Activated CD8-positive, alpha-beta memory T cell treated with anti-CD3 and anti-CD28 coated beads for 36 hours (primary cell): ENCODE data around the gene IGF2BP1. TPM values are rescaled to one million over a fixed set of nuclear protein-coding genes. Genes with fewer than 3 reads are reported as not detected.
"Not testable (repeated sequence)": the region's sequence is repeated elsewhere in the genome, so short reads cannot be mapped to it uniquely, and the experiment has no call there.

Experiments
- CTCF ChIA-PET: fragments of 350-600 bp; sonication (Branson Sonifier 250); formaldehyde crosslinking; loops from one replicate; lab custom pipeline; 2021; ENCODE audit warnings: antibody characterized with exemption; lab: Charles Lee
- POLR2A ChIA-PET: fragments of 350-600 bp; sonication (Branson Sonifier 250); formaldehyde crosslinking; loops from one replicate; lab custom pipeline; 2021; ENCODE audit warnings: antibody characterized with exemption; lab: Charles Lee
- total RNA-seq, 2 experiments: library from RNA; stranded (reverse); gene quantifications; one replicate each; pipeline ENCODE4 v1.2.3, GENCODE V29; 2021

Gene IGF2BP1
- total RNA-seq, 2 experiments from 2014 or later: 0.40 to 0.59 TPM

DNA sequence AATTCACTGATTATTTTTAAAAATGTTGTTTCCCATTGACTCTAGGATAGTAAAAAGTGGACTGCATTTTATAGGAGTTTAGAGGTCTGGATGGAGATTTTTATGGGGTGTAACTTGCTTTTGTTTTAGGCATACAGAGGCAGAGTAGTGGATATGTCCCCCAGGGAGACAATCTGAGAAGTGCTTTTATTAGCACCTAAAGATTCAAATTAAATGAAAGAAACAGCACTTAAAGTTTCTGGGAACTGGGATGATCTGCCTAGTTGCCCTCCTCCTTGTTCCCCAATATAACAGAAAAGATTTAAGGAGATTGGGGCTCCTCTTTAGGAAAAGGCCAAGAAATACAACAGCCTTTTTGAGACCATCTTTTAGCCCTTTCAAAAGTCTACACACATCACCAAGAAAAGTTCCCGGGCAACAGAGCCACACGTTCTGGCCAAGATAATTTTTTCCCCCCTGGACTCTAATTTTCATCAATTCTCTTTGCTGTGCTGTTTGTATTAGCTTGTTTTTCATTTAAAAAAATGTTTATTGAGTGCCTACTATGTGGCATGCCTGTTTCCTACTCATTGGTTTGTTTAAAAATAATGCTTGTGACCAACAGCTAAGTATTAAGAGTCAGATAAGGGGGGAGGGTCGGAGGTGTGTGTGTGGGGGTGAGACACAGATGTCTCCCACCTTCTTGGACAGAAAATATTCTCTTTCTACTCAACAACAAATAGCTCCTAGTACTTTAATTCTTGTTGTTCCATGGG, 2.5 kb upstream of the IGF2BP1 start:
- CTCF ChIA-PET: interaction anchor here (0.6 kb wide), 1 partner anchor 29 kb away, joined by 3 read pairs; no protein-coding TSS in a partner anchor
- POLR2A ChIA-PET: no interaction called here

DNA sequence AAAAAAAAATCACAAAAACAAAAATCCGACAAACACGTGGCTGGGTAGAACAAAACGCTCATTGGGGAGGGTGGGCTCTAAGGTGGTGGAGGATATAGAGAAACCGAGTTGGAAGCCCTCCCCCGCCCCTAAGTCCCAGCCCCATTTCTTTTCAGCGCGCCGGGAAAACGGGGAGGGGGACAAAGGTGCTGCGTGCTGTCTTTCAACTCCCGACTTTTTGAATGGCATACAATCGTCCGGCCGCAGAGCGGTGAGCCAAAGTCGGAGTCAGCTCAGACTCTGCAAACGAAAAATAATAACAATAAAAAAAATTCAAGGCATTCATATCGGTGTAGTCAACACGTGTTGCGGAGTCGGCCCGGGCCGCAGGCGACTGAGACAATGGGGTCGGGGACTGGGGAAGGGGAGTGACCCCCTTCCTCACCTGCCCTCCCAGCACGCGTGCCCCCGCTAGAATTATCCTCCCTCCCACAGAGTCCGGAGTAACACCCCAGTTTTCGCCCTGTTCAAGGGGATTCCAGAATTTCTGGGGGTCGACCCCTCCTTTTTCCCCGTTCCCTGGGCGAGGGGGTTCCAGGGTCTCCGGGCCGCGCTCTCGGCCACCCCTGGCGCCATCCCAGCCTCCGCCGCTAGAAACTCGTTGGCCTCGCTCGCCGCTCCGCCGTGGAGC, 1.7 kb upstream of the IGF2BP1 start:
- ChIA-PET POLR2A (no interaction called here), CTCF (interaction anchor here (0.6 kb wide), 1 partner anchor 30 kb away, joined by 3 read pairs; no protein-coding TSS in a partner anchor)

DNA sequence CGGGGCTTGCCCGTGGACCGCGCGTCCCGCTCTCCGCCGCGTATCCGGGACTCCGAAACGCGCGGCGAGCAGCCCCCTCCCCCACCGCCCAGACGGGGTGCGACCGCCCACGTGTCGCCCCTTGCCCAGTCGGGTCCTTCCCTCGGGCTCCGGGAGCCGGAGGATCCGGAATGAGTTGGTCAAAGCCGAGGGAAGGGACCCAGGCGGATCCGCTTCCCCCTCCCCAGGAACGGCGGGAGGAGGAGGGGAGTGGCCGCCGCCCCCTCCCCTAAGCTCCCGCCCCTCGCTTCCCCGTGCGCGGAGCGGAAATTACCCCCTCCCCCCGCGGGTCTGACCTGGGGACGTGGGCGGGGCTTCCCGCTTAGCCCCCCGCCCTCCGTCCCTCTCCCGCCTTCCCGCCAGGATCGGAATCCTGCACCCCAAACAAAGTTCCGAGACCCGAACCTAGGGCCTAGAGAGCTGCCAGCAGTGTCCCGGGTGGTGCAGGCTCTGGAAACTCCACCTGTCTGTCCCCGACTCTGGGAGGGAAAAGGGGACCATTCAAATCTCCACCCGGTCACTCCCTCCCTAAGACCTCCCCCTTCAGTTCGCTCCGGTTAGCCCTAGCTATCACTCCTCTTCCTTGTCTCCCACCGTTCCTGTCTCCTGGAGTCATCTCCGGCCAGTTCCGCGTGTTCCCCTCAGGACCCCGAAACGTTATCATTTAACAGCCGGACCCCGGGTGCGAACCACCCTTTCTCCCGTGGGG, 1.0 kb upstream of the IGF2BP1 start:
- CTCF ChIA-PET: no interaction called here

DNA sequence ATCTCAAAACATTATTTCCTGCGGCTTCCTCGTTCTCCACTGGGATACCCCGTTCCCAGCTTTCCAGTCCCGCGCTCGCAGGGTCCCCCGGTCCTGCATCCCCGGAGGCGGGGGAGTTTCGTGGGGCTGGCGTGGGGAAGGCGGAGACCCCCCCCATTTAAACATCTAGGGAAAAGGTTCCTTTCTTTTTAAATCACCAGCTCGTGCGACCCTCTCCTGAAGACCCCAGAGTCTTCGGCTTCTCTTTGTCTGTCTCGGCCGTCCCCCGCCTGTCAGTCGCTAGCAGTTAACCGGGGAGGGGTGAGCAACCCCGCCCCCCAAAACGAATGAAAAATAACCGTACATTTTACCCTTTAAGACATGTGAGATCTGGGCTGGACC, 473 bp upstream of the IGF2BP1 start:
- CTCF ChIA-PET: no interaction called here

More for the DNA sequence above, 1.0 kb upstream of the IGF2BP1 start:
- POLR2A ChIA-PET: no interaction called here

DNA sequence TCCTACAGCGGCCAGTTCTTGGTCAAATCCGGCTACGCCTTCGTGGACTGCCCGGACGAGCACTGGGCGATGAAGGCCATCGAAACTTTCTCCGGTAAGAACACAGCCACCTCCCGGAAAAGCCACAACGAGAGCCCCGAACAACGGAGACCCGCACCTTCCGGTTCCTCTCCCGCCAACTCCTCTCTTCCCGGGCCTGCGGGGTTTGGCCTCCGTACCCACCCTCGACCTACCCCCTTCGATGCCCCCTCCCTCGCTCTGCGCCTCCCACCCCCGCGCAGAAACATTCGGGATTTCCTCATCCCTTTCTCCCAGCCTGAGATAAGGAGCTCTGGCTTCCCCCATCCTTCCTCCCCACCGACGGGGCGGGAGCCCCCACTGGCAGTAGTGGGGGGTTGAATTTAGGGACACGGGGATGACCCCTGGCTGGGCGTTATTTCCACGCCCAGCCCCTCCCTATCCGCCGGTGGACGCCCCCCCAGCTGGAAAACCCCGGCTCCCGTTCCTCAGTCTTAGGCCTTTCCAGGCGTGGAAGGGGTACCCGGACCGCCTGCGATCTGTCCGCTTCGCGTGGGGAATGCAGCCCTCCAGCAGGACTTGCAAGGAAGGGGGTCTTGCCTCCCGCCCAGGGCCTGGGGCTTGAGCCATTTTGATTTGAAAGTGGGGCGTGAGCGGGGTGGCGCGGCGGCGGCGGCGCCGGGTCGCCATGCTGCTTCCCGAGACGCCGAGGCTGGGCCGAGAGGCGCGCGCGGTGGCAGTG, 822 bp downstream of the IGF2BP1 start:
- ChIA-PET CTCF (no interaction called here), POLR2A (interaction anchor here (0.7 kb wide), 1 partner anchor 76 kb away, joined by 5 read pairs; no protein-coding TSS in a partner anchor)

More for the DNA sequence above, 473 bp upstream of the IGF2BP1 start:
- POLR2A ChIA-PET: no interaction called here

DNA sequence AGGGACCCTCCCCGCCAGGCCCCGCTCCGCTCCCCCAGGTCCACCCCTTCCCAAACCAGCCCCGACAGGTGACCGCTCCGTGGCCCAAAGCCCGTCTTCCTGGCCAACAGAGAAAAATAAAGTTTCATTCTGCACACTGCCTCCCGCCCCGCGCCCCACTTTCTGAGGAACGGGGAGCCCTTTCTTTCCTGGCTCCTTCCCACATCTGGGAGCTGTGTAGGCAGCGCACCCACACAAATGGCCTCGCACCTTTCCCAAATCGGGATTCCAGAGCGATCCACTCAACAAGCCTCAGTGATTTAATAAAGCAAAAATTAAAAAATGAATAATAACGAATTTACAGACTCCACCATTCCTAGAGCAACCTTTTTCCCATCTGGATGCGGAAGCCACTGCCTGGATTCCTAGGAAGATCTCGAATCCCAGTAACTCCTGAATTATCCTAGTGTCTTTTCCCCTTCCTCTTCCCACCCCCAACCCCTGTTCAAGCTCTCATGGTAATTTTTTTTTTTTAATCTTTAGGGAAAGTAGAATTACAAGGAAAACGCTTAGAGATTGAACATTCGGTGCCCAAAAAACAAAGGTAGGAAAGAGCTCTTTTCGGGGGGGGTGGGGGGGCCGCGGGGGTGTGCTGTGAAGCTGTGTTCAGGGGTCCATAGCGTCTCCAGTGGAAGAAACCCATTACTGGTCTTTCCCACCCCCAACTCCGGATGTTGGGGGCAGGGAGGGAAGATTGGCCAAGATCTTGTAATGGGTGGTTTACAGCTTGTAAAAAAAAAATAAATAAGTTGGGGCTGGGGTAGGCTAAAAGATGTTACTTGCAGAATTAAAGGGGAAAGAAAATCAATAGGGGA, 1.6 kb downstream of the IGF2BP1 start:
- POLR2A ChIA-PET: interaction anchor here (0.7 kb wide), 1 partner anchor 1064 kb away, joined by 5 read pairs; no protein-coding TSS in a partner anchor
- CTCF ChIA-PET: no interaction called here

DNA sequence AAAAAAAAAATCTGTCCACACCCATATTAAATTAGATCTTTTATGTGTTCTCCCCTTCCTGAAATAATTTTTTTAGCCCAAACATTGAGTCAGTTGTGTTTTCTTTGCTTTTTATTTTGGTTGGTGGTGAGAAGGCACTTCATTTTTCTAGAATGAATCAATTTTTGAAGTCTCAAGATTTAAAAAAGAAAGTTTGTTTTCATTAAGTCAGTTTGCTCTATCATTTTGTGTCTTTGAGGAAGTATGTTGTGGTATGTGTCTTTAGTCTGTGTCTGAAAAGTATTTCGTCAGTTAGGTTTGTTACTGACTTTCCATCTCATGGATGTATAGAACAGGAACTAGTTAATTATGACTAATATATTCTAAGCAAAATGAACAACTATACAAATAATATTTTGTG, 3.8 kb downstream of the IGF2BP1 start:
- ChIA-PET POLR2A (no interaction called here), CTCF (no interaction called here)

DNA sequence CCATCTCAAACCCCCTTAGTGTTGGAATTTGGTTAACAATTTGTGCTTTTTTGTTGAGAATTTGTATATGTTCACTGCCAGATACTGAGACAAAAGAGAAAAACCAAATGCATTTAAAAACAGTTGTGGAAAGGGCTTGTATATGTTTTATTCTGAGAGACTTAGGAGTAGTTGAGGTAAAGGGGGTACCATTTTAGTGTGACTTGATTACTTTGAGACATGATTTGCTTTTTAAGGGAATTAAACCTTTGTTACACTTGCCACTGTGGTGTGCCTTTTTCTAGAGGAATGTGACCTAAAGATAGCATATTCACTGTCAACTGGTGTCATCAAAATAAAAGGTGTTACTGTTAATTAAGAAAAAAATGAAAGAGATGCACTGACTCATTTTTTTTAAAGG, 4.5 kb downstream of the IGF2BP1 start:
- ChIA-PET POLR2A (no interaction called here), CTCF (no interaction called here)

DNA sequence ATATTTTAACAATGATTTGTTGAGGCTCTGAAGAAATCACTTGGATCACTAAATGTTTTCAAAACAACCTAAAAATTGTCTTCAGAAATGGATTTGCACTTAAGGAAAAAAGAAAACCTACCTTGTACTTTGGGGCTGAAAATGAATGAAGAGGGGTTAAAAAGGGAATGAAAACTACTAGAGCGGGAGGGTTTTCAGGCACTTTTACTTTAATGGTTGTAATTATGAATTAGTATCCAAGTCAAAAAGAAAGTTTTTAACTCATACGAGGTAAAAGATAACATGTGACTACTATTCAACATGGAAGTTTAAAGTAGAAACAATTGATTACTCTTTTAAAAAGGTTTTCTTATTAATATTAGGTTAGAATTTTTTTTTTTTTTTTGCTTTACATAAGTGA, 5.1 kb downstream of the IGF2BP1 start:
- POLR2A ChIA-PET: no interaction called here
- CTCF ChIA-PET: no interaction called here

DNA sequence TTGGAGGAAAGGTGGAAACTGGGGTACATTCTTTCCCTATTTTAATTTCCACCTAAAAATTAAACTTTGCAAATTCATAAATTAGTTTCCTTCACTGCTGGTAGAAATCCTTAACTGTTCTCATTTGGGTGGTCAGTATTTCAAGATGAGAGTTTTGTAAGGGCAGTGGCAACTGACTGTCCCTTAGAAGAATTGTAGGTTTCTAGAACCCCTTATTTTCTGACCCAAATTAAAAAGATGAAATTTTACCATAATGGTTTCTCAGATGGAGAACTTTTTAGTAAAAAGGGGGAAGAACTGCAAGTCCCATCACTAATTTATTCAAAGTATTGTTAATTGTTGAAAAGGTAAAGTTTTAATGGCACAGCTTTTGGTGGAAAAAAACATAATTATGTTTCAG, 5.6 kb downstream of the IGF2BP1 start:
- ChIA-PET CTCF (no interaction called here), POLR2A (no interaction called here)

DNA sequence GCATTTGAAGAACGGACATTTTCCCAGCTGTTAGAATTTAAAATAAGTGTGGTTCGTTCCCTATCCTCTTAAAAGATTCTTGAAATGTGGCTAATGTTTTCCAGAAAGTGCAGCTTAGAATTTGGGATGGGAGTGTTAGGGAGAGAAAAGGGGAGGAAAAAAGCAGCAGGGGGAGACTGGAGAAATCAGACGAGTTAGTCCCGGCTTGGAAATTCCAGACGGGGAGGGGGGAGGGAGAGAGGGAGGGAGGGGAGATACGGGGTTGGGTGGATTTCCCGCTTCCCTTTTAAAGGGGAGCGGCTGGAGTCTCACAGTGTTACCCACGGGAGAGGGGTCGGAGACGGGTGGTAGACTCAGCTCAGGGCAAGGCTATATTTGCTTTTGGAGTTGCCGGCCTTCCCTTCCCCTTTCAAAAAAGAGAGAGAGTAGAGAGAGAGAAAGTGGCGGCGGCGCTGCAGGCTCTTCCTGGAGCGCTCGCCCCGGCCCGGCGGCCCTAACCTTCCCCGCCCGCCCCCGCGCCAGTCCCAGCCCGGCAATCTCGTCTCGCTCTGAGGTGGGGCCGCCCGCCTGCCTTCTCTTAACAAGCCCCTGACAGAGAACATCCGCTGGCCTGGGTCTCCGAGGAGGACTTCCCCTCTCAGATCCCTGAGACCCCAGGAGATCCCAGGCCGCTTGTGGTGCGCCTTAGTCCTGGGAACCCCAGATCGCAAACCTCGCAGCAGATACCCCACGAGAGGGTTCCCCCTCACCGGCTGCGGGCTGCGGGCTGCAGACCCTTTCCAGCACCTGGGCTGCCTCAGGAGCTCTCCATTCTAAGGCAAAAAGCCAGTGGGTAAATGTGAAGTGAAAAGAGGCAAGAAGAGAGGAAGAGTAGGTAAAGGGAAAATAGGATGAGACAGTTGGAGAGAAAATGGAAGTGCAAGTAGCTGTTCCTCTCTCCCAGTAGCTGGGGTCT, 6.6 kb downstream of the IGF2BP1 start:
- CTCF ChIA-PET: interaction anchor here (0.5 kb wide), 1 partner anchor 47 kb away, joined by 3 read pairs; no protein-coding TSS in a partner anchor

DNA sequence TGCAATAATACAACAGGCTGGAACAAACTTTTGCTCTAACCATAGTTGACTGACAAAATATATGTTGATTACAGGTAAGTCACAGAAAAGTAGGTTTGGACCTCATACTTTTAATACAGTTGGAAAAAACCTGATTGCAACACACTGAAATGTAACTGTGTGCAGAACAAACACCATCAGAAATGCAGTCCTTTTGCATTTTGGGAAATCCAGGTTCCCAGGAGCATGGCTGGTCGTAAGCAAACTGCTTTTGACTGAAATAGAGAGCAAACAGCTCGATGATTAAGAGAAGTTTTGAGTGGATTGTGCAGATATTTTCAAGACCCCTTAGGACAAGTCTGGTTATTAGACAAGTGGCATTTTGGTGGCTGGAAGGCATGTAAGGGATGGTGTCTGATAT, 8.0 kb downstream of the IGF2BP1 start:
- CTCF ChIA-PET: interaction anchor here (0.7 to 1.2 kb wide), 2 partner anchors 25 to 126 kb away, joined by 3 read pairs; no protein-coding TSS in a partner anchor
- POLR2A ChIA-PET: no interaction called here

More for the DNA sequence above, 6.6 kb downstream of the IGF2BP1 start:
- POLR2A ChIA-PET: no interaction called here

DNA sequence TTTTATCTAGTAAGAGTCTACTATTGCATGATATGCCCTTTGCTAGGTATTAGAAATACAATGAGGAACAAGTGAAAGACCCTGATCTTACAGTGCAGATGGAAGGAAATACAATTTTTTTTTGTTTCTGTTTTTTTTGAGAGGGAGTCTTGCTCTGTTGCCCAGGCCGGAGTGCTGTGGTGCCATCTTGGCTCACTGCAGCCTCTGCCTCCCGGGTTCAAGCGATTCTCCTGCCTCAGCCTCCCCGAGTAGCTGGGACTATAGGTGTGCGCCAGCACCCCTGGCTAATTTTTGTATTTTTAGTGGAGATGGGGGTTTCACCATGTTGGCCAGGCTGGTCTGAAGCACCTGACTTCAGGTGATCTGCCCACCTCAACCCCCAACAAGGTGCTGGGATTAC, 11.7 kb downstream of the IGF2BP1 start:
- POLR2A ChIA-PET, CTCF ChIA-PET: not testable (repeated sequence)

DNA sequence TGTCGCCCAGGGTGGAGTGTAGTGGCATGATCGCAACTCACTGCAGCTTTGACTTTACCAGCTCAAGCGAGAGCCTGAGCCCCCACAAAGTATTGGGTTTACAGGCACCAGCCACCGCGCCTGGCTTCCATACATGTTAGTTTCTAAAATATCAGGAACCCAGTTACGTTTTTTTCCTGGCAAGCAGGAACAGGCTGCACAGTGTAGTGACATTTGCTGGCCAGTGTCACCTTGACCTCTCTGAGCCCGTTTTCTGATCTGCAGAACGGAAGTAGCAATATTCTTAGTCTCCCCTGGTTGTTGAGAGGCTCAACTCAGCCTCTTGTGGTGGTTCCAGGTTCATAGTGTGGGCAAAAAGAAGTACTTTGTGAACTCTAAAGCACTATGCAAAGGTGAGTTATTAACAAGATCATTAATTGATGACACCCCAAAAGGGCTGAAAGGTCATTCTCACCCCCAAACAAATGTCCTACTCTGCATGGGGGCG, 15.6 kb downstream of the IGF2BP1 start:
- POLR2A ChIA-PET: no interaction called here
- CTCF ChIA-PET: interaction anchor here (0.6 kb wide), 1 partner anchor 34 kb away, joined by 3 read pairs; no protein-coding TSS in a partner anchor

DNA sequence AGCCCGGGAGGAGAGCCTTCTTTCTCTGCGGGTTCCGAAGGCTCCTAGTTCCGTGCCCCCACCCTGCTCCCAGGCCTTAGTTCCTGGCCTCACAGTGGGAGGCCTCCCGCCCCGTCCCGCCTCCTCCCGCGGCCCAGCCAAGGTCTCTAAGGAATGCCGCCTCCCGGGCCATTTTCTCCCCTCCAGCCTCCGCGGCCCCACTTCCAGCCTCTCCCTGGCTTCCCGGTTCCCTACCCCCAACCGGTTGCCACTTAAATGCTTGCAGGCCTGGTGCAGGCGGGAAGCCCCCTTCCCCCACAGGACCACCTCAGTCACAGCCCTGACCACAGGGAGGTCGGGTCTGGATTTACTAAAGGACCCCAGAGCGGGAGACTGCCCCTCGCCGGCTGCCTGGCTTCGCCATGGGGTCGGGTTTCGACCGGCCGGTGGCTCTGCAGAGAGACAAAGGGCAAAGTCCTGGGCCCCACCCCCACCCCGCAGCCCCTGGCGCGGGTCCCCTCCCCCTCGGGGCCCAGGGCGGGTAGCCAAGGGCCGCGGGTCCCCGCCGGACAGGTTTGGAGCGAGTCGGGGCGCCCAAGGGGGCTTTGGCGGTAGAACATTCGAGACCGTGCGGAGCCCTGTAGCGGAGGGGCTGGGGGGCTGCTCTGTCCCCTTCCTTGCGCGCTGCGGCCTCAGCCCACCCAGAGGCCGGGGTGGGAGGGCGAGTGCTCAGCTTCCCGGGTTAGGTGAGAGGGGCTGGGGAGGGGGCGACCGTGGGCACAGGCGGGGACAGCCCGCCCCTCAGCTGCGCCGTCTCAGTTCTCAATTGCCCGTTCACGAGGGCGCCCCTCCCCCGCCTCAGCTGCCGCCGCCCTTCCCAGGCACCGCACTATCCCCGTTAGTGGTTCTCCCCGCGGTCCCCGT, 16.4 kb downstream of the IGF2BP1 start:
- ChIA-PET POLR2A (no interaction called here), CTCF (interaction anchor here (0.6 to 2.0 kb wide), 2 partner anchors 19 to 34 kb away, joined by 3 to 5 read pairs; no protein-coding TSS in a partner anchor)
